ENCODE results near the gene CTDSP2.

Gene CTDSP2

DNA sequence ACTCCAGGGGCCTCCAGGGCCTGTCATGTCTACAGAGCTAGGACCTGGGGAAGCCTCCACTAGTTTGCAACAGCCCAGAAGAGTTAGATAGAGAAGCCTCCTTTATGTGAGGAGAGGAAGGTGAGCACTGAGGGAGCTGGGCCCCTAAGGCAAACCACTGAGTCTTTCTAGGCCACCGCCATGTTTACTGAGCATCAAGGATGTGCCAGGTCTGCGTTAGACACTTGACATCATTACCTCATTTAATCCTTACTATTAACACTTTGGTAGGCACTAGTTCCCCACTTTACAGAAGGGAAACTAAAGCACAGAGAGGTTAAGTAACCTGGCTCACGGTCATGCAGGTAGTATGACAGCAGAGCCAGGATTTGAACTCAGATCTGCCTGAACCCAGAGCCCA lies 12.9 kb downstream of the CTDSP2 start:
- Histone ChIP-seq H3K27me3 (ENCODE audit: low read length) (no peaks in the 10 kb centered on the region), H3K27ac (ENCODE audit: low read depth, low read length) (no peak overlapping the region), H3K4me2 (ENCODE audit: low read depth, low read length, poor library complexity, severe bottlenecking) (no peak overlapping the region), H3K36me3 (ENCODE audit: low read length) (no peaks in the 10 kb centered on the region), H2AFZ (ENCODE audit: low read depth, low read length, severe bottlenecking) (no peak overlapping the region), H4K20me1 (ENCODE audit: low read depth, low read length) (no peaks in the 10 kb centered on the region), H3F3A (ENCODE audit: insufficient read depth) (no peaks in the 10 kb centered on the region), H3K9ac (ENCODE audit: low read length) (no peak overlapping the region), H3K4me3 (ENCODE audit: insufficient read depth, low read length, poor library complexity, severe bottlenecking) (no peak overlapping the region), H3K79me2 (ENCODE audit: insufficient read depth, low read length) (no peaks in the 10 kb centered on the region), H3K9me2 (replicated peaks; ENCODE audit: insufficient read depth, low read length) (no peaks in the 10 kb centered on the region), H3K9me3 (ENCODE audit: insufficient read depth, low read length) (no peaks in the 10 kb centered on the region)
- TF ChIP-seq, protein P1, sequence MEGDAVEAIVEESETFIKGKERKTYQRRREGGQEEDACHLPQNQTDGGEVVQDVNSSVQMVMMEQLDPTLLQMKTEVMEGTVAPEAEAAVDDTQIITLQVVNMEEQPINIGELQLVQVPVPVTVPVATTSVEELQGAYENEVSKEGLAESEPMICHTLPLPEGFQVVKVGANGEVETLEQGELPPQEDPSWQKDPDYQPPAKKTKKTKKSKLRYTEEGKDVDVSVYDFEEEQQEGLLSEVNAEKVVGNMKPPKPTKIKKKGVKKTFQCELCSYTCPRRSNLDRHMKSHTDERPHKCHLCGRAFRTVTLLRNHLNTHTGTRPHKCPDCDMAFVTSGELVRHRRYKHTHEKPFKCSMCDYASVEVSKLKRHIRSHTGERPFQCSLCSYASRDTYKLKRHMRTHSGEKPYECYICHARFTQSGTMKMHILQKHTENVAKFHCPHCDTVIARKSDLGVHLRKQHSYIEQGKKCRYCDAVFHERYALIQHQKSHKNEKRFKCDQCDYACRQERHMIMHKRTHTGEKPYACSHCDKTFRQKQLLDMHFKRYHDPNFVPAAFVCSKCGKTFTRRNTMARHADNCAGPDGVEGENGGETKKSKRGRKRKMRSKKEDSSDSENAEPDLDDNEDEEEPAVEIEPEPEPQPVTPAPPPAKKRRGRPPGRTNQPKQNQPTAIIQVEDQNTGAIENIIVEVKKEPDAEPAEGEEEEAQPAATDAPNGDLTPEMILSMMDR (IDR thresholded peaks at IDR 0.05; ENCODE audit: insufficient read depth, low read length, poor library complexity, severe bottlenecking), result no peak
- TF ChIP-seq EZH2phosphoT487 (conservative IDR thresholded peaks at IDR 0.05; ENCODE audit: low read length), result no peak

DNA sequence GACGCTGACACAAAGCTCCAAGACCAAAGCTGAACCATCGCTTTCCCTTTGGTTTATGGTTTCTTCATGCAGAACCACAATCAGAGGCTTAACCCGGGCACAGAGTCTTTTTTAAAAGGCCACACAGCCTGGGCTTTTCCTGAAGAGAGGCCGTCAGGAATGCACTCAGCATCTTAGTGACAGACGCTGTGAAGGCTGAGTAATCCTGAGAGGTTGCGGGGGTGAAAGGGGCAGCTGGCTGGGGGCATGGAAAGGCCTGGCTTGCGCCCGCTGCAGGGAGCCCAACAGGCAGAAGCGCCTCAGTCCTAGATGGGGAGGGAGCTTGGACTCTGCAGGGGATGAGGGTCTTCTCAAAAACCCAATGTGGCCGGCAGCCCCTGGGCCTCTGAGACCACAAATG lies 13.6 kb downstream of the CTDSP2 start:
- H2AFZ ChIP-seq (ENCODE audit: low read depth, low read length, severe bottlenecking), result no peak overlapping the region
- no peak overlapping the region for H3K9ac ChIP-seq (ENCODE audit: low read length)
- TF ChIP-seq EZH2phosphoT487 (conservative IDR thresholded peaks at IDR 0.05; ENCODE audit: low read length), result no peak
- TF ChIP-seq, protein P1 (IDR thresholded peaks at IDR 0.05; ENCODE audit: insufficient read depth, low read length, poor library complexity, severe bottlenecking), result no peak
- H3K4me3 ChIP-seq (ENCODE audit: insufficient read depth, low read length, poor library complexity, severe bottlenecking), result no peak overlapping the region
- no peaks in the 10 kb centered on the region for H3F3A ChIP-seq (ENCODE audit: insufficient read depth)
- H4K20me1 ChIP-seq (ENCODE audit: low read depth, low read length), result no peaks in the 10 kb centered on the region
- H3K79me2 ChIP-seq (ENCODE audit: insufficient read depth, low read length), result no peaks in the 10 kb centered on the region
- H3K27ac ChIP-seq (ENCODE audit: low read depth, low read length), result no peak overlapping the region
- H3K9me2 ChIP-seq (replicated peaks; ENCODE audit: insufficient read depth, low read length), result no peaks in the 10 kb centered on the region
- no peaks in the 10 kb centered on the region for H3K36me3 ChIP-seq (ENCODE audit: low read length)
- no peaks in the 10 kb centered on the region for H3K9me3 ChIP-seq (ENCODE audit: insufficient read depth, low read length)
- no peaks in the 10 kb centered on the region for H3K27me3 ChIP-seq (ENCODE audit: low read length)
- H3K4me2 ChIP-seq (ENCODE audit: low read depth, low read length, poor library complexity, severe bottlenecking), result no peak overlapping the region

DNA sequence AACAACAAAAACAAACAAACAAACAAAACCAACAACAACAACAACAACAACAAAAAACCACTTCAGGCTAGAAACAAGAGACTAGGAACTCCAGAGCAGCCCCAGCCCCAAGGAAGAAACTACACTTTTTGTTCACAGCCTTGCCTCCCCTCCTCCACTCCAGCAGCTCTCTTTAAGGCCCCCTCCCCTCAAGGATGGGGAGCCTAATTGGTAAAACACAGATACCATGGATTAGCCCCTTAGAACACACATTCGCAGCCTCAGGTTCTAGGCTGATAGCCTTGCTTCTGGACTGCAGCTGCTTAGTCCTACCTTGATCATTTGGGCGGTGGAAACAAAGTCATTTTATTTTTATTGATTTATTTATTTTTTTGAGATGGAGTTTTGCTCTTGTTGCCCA lies 16.1 kb downstream of the CTDSP2 start:
- TF ChIP-seq, protein P1 (IDR thresholded peaks at IDR 0.05; ENCODE audit: insufficient read depth, low read length, poor library complexity, severe bottlenecking), result no peak
- no peak for TF ChIP-seq EZH2phosphoT487 (conservative IDR thresholded peaks at IDR 0.05; ENCODE audit: low read length)
- H3K4me2 ChIP-seq (ENCODE audit: low read depth, low read length, poor library complexity, severe bottlenecking), result no peak overlapping the region
- no peaks in the 10 kb centered on the region for H3K9me3 ChIP-seq (ENCODE audit: insufficient read depth, low read length)
- H3K9ac ChIP-seq (ENCODE audit: low read length), result no peak overlapping the region
- no peak overlapping the region for H3K27ac ChIP-seq (ENCODE audit: low read depth, low read length)
- H3K4me3 ChIP-seq (ENCODE audit: insufficient read depth, low read length, poor library complexity, severe bottlenecking), result no peak overlapping the region
- no peaks in the 10 kb centered on the region for H3K9me2 ChIP-seq (replicated peaks; ENCODE audit: insufficient read depth, low read length)
- H3K36me3 ChIP-seq (ENCODE audit: low read length), result no peaks in the 10 kb centered on the region
- no peaks in the 10 kb centered on the region for H3K27me3 ChIP-seq (ENCODE audit: low read length)
- H4K20me1 ChIP-seq (ENCODE audit: low read depth, low read length), result no peaks in the 10 kb centered on the region
- H3F3A ChIP-seq (ENCODE audit: insufficient read depth), result no peaks in the 10 kb centered on the region
- no peaks in the 10 kb centered on the region for H3K79me2 ChIP-seq (ENCODE audit: insufficient read depth, low read length)
- no peak overlapping the region for H2AFZ ChIP-seq (ENCODE audit: low read depth, low read length, severe bottlenecking)

Data from SU-DHL-6 (cell line).